Tibial nerve (tissue), 4 donors: ENCODE data around the gene HLA-DRB1. TPM values are rescaled to one million over a fixed set of nuclear protein-coding genes. Genes with fewer than 3 reads are reported as not detected.

Experiments
- DNase-seq, 2 donors: peaks; one replicate each; pipeline ENCODE4 v3.0.0-alpha.2; 2019; ENCODE audit warnings: low spot score in 2 of 2
- H3K27ac ChIP-seq, 4 donors: fragments of 200-600 bp; sonication (generic) in 3 of 4; one replicate each; pipeline ENCODE4 v1.5.1; 2017 to 2019; ENCODE audit warnings: mild to moderate bottlenecking in 1 of 4
- H3K27me3 ChIP-seq, 2 donors: fragments of 200-600 bp; sonication (generic) in 1 of 2; one replicate each; pipeline versions ENCODE4 v1.5.1 to v1.6.0; 2017 to 2019
- H3K36me3 ChIP-seq, 3 donors: fragments of 200-600 bp; sonication (generic); one replicate each; pipeline ENCODE4 v1.5.1; 2018 to 2019
- H3K4me1 ChIP-seq, 4 donors: fragments of 200-600 bp; sonication (generic) in 3 of 4; one replicate each; pipeline ENCODE4 v1.5.1; 2017 to 2019
- H3K4me3 ChIP-seq, 4 donors: fragments of 200-600 bp; sonication (generic) in 3 of 4; one replicate each; pipeline ENCODE4 v1.5.1; 2017 to 2019; ENCODE audit warnings: mild to moderate bottlenecking in 1 of 4, moderate library complexity in 1 of 4
- H3K9me3 ChIP-seq, 4 donors: fragments of 200-600 bp; sonication (generic) in 3 of 4; one replicate each; pipeline ENCODE4 v1.5.1; 2017 to 2019
- EP300 ChIP-seq, 2 donors: sonication (generic); formaldehyde crosslinking; IDR thresholded peaks; one replicate each; pipeline ENCODE4 v1.6.1; 2017; ENCODE audit warnings: antibody characterized with exemption in 2 of 2, mild to moderate bottlenecking in 1 of 2
- POLR2A ChIP-seq, 2 donors: fragments of 450-650 bp; IDR thresholded peaks; one replicate each; pipeline ENCODE4 v1.6.1; 2017; ENCODE audit warnings: antibody characterized with exemption in 2 of 2, mild to moderate bottlenecking in 2 of 2, moderate library complexity in 2 of 2
- WGBS, 2 donors: methylation state at CpG; one replicate each; pipeline ENCODE4 v1.1.5; 2018; 5-methylcytosine and 5-hydroxymethylcytosine counted together
- total RNA-seq, 4 donors: library from RNA; depleted of rRNA; stranded (reverse); fragments of >200 nt; gene quantifications; one replicate each; pipeline ENCODE4 v1.1.0, GENCODE V29; 2016
- TF ChIP-seq, protein P1 (sequence below), 5 experiments: fragments of 200-600 bp in 3 of 5; fragments of 450-650 bp in 2 of 5; sonication (generic) in 3 of 5; IDR thresholded peaks; one replicate each; pipeline ENCODE4 v1.5.1; 2016 to 2019; ENCODE audit warnings: antibody characterized with exemption in 5 of 5, mild to moderate bottlenecking in 3 of 5, moderate library complexity in 2 of 5

HLA-DRB1 gene
- total RNA-seq, 4 donors from 2014 or later, result 40.2 to 94.8 (median 64.3) TPM

DNA sequence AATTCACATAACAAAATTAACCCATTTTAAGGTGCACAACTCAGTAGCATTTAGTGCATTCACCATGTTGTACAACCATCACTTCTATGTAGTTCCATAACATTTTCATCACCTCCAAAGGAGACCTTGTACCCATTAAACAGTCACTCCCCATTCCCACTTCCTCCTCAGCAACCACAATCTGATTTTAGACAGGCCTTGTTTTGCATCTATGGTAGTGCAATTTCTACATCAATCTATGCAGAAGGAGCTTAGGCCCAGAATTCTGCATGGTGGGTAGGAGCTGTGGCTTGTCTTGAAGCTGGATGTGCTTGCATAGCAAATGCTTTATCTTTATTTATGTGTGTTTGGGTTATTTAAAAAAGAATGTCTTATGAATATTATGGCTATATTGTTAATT, 34.0 kb upstream of the HLA-DRB1 start:
- Histone ChIP-seq H3K4me1 (no peaks in the 10 kb centered on the region), H3K4me3 (no peak overlapping the region), H3K27me3 (no peaks in the 10 kb centered on the region), H3K36me3 (no peaks in the 10 kb centered on the region), H3K27ac (no peak overlapping the region), H3K9me3 (no peaks in the 10 kb centered on the region)
- no peak for DNase-seq
- TF ChIP-seq, protein P1, sequence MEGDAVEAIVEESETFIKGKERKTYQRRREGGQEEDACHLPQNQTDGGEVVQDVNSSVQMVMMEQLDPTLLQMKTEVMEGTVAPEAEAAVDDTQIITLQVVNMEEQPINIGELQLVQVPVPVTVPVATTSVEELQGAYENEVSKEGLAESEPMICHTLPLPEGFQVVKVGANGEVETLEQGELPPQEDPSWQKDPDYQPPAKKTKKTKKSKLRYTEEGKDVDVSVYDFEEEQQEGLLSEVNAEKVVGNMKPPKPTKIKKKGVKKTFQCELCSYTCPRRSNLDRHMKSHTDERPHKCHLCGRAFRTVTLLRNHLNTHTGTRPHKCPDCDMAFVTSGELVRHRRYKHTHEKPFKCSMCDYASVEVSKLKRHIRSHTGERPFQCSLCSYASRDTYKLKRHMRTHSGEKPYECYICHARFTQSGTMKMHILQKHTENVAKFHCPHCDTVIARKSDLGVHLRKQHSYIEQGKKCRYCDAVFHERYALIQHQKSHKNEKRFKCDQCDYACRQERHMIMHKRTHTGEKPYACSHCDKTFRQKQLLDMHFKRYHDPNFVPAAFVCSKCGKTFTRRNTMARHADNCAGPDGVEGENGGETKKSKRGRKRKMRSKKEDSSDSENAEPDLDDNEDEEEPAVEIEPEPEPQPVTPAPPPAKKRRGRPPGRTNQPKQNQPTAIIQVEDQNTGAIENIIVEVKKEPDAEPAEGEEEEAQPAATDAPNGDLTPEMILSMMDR (IDR thresholded peaks at IDR 0.05), result no peak
- TF ChIP-seq EP300 (IDR thresholded peaks at IDR 0.05) (no peak), POLR2A (IDR thresholded peaks at IDR 0.05) (no peak)

DNA sequence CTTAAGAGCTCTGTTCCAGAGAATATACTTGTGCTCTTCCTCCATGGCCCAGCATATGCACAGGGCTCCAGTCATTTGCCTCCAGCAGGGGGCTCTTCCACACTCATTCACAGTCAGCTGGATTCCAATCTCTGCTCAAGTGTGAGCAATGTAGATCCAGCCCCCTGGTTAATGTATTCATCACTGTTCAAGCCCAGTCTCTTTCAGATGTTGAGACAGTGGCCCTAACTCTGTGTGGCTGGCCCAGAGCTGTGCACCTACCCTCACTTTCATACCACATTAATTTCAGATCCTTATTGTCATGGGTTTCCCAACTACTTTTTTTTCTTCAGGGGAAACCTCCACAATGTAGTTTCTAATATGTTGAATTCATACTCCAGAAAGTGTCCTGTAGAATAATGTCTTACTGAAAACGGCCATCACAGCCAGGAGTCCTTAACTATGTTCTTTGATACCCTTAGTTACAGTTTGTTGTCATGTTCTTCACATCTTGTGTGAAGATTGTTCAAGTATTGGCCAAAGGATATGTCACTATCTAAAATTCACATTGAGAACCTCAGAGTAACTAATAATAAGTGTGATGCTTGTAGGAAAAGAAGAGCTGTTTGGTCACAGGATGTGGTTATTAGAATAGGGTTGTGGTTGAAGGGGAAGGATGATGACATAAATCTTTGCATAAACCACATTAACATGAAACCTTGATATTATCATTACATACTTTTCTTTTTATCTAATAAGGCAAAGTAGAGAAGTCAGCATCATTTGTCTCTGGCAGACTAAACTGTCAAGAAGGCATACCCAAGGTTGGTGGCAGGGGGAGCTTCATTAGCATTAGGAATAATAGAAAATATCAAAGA, 33.1 kb upstream of the HLA-DRB1 start:
- no peaks in the 10 kb centered on the region for H3K36me3 ChIP-seq
- peak in 1 of 2 donors; percentile 8 for DNase-seq
- H3K4me1 ChIP-seq, result no peaks in the 10 kb centered on the region
- no peak overlapping the region for H3K4me3 ChIP-seq
- no peak overlapping the region for H3K27ac ChIP-seq
- H3K9me3 ChIP-seq, result no peaks in the 10 kb centered on the region
- no peaks in the 10 kb centered on the region for H3K27me3 ChIP-seq
- TF ChIP-seq EP300 (IDR thresholded peaks at IDR 0.05) (peak in 1 of 2 donors; percentile 44), POLR2A (IDR thresholded peaks at IDR 0.05) (no peak)
- TF ChIP-seq, protein P1 (IDR thresholded peaks at IDR 0.05), result peak in 1 of 5 experiments; percentile 27
- 50 to 78% methylated on average over 1 of the region's 1 CpG for WGBS, 2 donors

DNA sequence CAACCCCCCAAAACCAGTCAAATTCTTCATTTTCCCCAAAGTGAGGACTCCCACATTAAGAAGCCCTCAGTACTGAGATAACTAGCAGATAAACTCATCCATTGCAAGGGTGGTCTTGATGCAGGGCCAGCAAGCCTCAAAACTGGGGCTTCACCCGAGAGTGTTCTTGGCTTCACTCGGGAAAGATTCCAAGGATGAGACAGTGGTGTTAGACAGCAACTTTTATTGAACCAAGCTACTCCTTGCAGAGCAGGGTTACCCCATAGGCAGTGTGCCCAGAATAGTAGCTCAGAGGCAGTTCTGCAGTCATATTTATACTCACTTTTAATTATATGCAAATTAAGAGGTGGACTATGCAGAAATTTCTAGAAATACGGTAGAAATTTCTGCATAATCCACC, 31.7 kb upstream of the HLA-DRB1 start:
- Histone ChIP-seq H3K9me3 (no peaks in the 10 kb centered on the region), H3K4me3 (no peak overlapping the region), H3K4me1 (no peaks in the 10 kb centered on the region), H3K36me3 (no peaks in the 10 kb centered on the region), H3K27ac (no peak overlapping the region), H3K27me3 (no peaks in the 10 kb centered on the region)
- no peak for DNase-seq
- TF ChIP-seq POLR2A (IDR thresholded peaks at IDR 0.05) (no peak), EP300 (IDR thresholded peaks at IDR 0.05) (no peak)
- TF ChIP-seq, protein P1 (IDR thresholded peaks at IDR 0.05), result no peak
- WGBS, 2 donors, result 25 to 61% methylated on average over 3 of the region's 3 CpGs

DNA sequence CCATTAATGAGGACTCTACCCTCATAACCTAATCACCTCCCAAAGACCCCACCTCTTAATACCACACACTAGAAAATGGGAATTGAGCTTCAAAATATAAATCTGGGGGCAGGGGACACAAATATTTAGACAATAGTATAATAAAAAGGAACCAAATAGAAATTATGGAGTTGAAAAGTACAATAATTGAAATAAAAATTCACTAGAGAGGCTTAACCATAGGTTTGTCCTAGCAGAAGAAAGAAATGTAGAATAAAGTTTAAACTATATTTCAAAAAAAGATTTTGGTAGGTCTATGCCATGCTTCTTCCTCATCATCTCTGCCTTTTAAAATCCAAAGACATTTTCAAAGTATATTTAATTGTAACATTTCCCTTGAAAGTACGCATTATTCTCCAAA, 28.1 kb upstream of the HLA-DRB1 start:
- DNase-seq, result no peak
- Histone ChIP-seq H3K27me3 (no peaks in the 10 kb centered on the region), H3K36me3 (no peaks in the 10 kb centered on the region), H3K9me3 (no peaks in the 10 kb centered on the region), H3K4me1 (no peaks in the 10 kb centered on the region), H3K27ac (no peak overlapping the region), H3K4me3 (no peak overlapping the region)
- WGBS, 2 donors, result 92 to 98% methylated on average over 1 of the region's 1 CpG
- no peak for TF ChIP-seq POLR2A (IDR thresholded peaks at IDR 0.05)
- TF ChIP-seq, protein P1 (IDR thresholded peaks at IDR 0.05), result no peak
- no peak for TF ChIP-seq EP300 (IDR thresholded peaks at IDR 0.05)

DNA sequence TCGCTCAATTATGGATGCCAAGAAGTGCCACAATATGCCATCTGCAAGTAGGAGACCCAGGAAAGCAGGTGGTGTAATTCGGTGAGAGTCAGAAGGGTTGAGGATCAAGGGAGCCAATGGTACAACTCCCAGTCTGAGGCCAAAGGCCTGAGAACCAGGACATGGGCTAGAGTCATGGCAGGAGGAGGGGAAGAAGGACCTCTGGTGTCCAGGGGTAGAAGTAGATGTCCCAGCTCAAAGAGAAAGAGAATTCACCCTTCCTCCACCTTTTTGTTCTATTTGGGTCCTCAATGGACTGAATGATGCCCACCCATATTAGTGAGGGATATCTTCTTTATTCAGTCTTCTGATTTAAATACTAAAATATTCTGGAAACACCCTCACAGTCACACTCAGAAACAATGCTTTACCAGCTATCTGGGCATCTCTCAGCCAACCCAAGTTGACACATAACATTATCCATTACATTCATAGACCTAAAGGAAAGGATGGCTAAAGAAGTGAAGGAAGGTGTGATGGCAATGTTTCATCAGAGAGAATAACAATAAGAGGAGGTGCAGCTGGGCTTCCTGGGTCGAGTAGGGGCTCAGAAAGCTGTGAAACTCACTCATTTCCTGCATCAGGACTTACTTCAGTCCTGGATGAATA, 26.4 kb upstream of the HLA-DRB1 start:
- TF ChIP-seq EP300 (IDR thresholded peaks at IDR 0.05), result no peak
- TF ChIP-seq POLR2A (IDR thresholded peaks at IDR 0.05), result no peak
- TF ChIP-seq, protein P1 (IDR thresholded peaks at IDR 0.05), result no peak
- no peaks in the 10 kb centered on the region for H3K36me3 ChIP-seq
- H3K27ac ChIP-seq, result no peak overlapping the region
- no peaks in the 10 kb centered on the region for H3K27me3 ChIP-seq
- H3K4me3 ChIP-seq, result no peak overlapping the region
- no peaks in the 10 kb centered on the region for H3K9me3 ChIP-seq
- DNase-seq, result no peak
- 42 to 44% methylated on average over 3 of the region's 3 CpGs for WGBS, 2 donors
- no peaks in the 10 kb centered on the region for H3K4me1 ChIP-seq
